Central memory CD8-positive, alpha-beta T cell (primary cell): ENCODE measurements around the gene TRPV4.

Experiments used
- ATAC-seq: fragments of 150-1000 bp; cut with Tn5 transposase; replicated peaks from 2 replicates; pipeline ENCODE4 v1.10.0; 2022; ENCODE audit warnings: mild to moderate bottlenecking, moderate FRiP score, moderate number of reproducible peaks; ENCODE audit not compliant: poor library complexity, severe bottlenecking; ENCODE audit errors: extremely low read depth
- DNase-seq, 2 donors: peaks; one replicate each; pipeline ENCODE4 v3.0.0; 2021; ENCODE audit warnings: low spot score in 2 of 2
- H3K27ac Mint-ChIP-seq: one replicate; pipeline ENCODE4 v1.8.0; 2022; ENCODE audit warnings: low read depth, mild to moderate bottlenecking, moderate library complexity, mixed read lengths
- H3K27me3 Mint-ChIP-seq: one replicate; pipeline ENCODE4 v1.8.0; 2022; ENCODE audit warnings: mixed read lengths
- H3K36me3 Mint-ChIP-seq: one replicate; pipeline ENCODE4 v1.8.0; 2022; ENCODE audit warnings: mild to moderate bottlenecking, moderate library complexity, mixed read lengths; ENCODE audit not compliant: insufficient read depth
- H3K4me1 Mint-ChIP-seq: one replicate; pipeline ENCODE4 v1.8.0; 2022; ENCODE audit warnings: mixed read lengths
- H3K4me3 Mint-ChIP-seq: one replicate; pipeline ENCODE4 v1.8.0; 2022; ENCODE audit warnings: mild to moderate bottlenecking, moderate library complexity, mixed read lengths
- H3K9me3 Mint-ChIP-seq: one replicate; pipeline ENCODE4 v1.8.0; 2022; ENCODE audit warnings: mixed read lengths

TRPV4 gene

GRCh38 chr12:109773384-109774011 is 59.7 kb downstream of the TRPV4 start:
- ATAC-seq = no peak
- Mint-ChIP-seq H3K4me3 (no peak overlapping the region), H3K27me3 (no peaks in the 10 kb centered on the region), H3K9me3 (no peaks in the 10 kb centered on the region), H3K36me3 (peaks cover 1% of the 10 kb centered on the region), H3K27ac (no peak overlapping the region), H3K4me1 (peaks cover 7% of the 10 kb centered on the region)
- DNase-seq = no peak

GRCh38 chr12:109772622-109773321 is 60.4 kb downstream of the TRPV4 start:
- Mint-ChIP-seq H3K4me3 (no peak overlapping the region), H3K27me3 (no peaks in the 10 kb centered on the region), H3K36me3 (peaks cover 1% of the 10 kb centered on the region), H3K4me1 (peaks cover 6% of the 10 kb centered on the region), H3K27ac (no peak overlapping the region), H3K9me3 (no peaks in the 10 kb centered on the region)
- no peak for DNase-seq
- ATAC-seq = no peak

- DNase-seq = no peak
- Mint-ChIP-seq H3K27ac (no peak overlapping the region), H3K4me1 (no peaks in the 10 kb centered on the region), H3K27me3 (no peaks in the 10 kb centered on the region), H3K9me3 (no peaks in the 10 kb centered on the region), H3K4me3 (no peak overlapping the region), H3K36me3 (peaks cover 1% of the 10 kb centered on the region)
- ATAC-seq = no peak
Observed at GRCh38 chr12:109771746-109772621, 61.2 kb downstream of the TRPV4 start.

- H3K4me3 Mint-ChIP-seq = no peak overlapping the region
- ATAC-seq = no peak
- no peaks in the 10 kb centered on the region for H3K27me3 Mint-ChIP-seq
- H3K36me3 Mint-ChIP-seq = peaks cover 1% of the 10 kb centered on the region
- H3K9me3 Mint-ChIP-seq = no peaks in the 10 kb centered on the region
- no peak overlapping the region for H3K27ac Mint-ChIP-seq
- DNase-seq = no peak
- no peaks in the 10 kb centered on the region for H3K4me1 Mint-ChIP-seq
Observed at GRCh38 chr12:109770861-109771670, 62.1 kb downstream of the TRPV4 start.

GRCh38 chr12:109770104-109770860 is 62.9 kb downstream of the TRPV4 start:
- Mint-ChIP-seq H3K9me3 (no peaks in the 10 kb centered on the region), H3K4me3 (no peak overlapping the region), H3K36me3 (peaks cover 1% of the 10 kb centered on the region), H3K27me3 (no peaks in the 10 kb centered on the region), H3K4me1 (no peaks in the 10 kb centered on the region), H3K27ac (no peak overlapping the region)
- ATAC-seq (no peak), DNase-seq (no peak)

GRCh38 chr12:109768901-109769670 is 64.1 kb downstream of the TRPV4 start:
- Mint-ChIP-seq H3K4me3 (no peak overlapping the region), H3K27ac (no peak overlapping the region)

GRCh38 chr12:109767991-109768900 is 65.0 kb downstream of the TRPV4 start:
- DNase-seq (no peak), ATAC-seq (no peak)
- Mint-ChIP-seq H3K27ac (no peak overlapping the region), H3K36me3 (peaks cover 1% of the 10 kb centered on the region), H3K27me3 (no peaks in the 10 kb centered on the region), H3K4me3 (no peak overlapping the region), H3K4me1 (no peaks in the 10 kb centered on the region), H3K9me3 (no peaks in the 10 kb centered on the region)

More at GRCh38 chr12:109768901-109769670, 64.1 kb downstream of the TRPV4 start:
- DNase-seq = no peak
- Mint-ChIP-seq H3K4me1 (no peaks in the 10 kb centered on the region), H3K27me3 (no peaks in the 10 kb centered on the region), H3K9me3 (no peaks in the 10 kb centered on the region), H3K36me3 (peaks cover 1% of the 10 kb centered on the region)
- ATAC-seq = no peak

GRCh38 chr12:109767456-109767855 is 65.7 kb downstream of the TRPV4 start:
- Mint-ChIP-seq H3K27ac (no peak overlapping the region), H3K9me3 (no peaks in the 10 kb centered on the region), H3K36me3 (peaks cover 1% of the 10 kb centered on the region), H3K4me3 (no peak overlapping the region), H3K27me3 (no peaks in the 10 kb centered on the region), H3K4me1 (no peaks in the 10 kb centered on the region)
- ATAC-seq = no peak
- no peak for DNase-seq

GRCh38 chr12:109766251-109766778 is 66.9 kb downstream of the TRPV4 start:
- ATAC-seq (no peak), DNase-seq (no peak)
- Mint-ChIP-seq H3K27ac (no peak overlapping the region), H3K9me3 (no peaks in the 10 kb centered on the region), H3K4me1 (no peaks in the 10 kb centered on the region), H3K36me3 (no peaks in the 10 kb centered on the region), H3K27me3 (no peaks in the 10 kb centered on the region), H3K4me3 (no peak overlapping the region)

- ATAC-seq (no peak), DNase-seq (no peak)
- H3K27ac Mint-ChIP-seq = no peak overlapping the region
Observed at GRCh38 chr12:109765446-109765810, 67.8 kb downstream of the TRPV4 start.

More at GRCh38 chr12:109765446-109765810, 67.8 kb downstream of the TRPV4 start:
- no peaks in the 10 kb centered on the region for H3K4me1 Mint-ChIP-seq
- H3K27me3 Mint-ChIP-seq = no peaks in the 10 kb centered on the region
- H3K36me3 Mint-ChIP-seq = no peaks in the 10 kb centered on the region
- no peaks in the 10 kb centered on the region for H3K9me3 Mint-ChIP-seq
- H3K4me3 Mint-ChIP-seq = no peak overlapping the region
